GM12801 (cell line): ENCODE results near the gene PDYN.

ENCODE experiments used
- TF ChIP-seq, protein P1 (sequence below): IDR thresholded peaks from one replicate; pipeline ENCODE4 v1.5.1; 2011; ENCODE audit warnings: control low read depth; ENCODE audit not compliant: insufficient read length; ENCODE audit errors: extremely low read depth

PDYN gene

DNA sequence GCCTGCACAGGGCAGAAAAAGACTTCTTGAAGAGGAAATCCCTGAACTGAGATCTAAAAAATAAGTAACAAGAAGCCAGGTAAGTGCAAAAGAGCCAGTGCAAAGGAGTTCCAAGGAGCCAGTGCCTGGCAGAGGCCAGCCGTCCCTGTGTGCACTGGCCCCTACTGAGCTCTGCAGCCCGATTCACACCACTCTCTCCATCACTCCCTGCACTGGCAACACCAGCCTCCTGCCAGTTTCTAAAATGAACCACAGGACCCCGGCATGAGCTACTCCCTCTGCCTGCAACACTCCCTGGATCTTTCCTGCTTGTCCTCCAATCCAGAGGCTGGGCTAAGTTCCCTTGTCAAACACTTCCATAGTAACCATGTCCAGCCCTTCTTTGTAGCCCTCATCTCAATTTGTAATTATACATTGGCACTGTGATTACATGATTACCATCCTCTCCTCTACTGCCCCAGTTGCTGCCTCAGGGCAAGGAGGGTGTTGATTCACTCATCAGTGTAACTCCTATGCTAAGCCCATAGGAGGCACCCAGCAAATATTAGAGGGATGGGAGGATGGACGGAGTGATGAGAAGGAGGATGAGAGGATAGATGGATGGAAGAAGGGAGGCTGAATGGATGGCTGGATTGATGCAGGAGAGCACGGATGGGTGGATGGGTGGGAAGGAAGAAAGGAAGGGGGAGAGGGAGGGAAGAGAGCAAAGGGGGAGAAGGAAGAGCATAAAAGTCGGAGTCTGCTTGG lies 49.3 kb downstream of the PDYN start:
- TF ChIP-seq, protein P1, sequence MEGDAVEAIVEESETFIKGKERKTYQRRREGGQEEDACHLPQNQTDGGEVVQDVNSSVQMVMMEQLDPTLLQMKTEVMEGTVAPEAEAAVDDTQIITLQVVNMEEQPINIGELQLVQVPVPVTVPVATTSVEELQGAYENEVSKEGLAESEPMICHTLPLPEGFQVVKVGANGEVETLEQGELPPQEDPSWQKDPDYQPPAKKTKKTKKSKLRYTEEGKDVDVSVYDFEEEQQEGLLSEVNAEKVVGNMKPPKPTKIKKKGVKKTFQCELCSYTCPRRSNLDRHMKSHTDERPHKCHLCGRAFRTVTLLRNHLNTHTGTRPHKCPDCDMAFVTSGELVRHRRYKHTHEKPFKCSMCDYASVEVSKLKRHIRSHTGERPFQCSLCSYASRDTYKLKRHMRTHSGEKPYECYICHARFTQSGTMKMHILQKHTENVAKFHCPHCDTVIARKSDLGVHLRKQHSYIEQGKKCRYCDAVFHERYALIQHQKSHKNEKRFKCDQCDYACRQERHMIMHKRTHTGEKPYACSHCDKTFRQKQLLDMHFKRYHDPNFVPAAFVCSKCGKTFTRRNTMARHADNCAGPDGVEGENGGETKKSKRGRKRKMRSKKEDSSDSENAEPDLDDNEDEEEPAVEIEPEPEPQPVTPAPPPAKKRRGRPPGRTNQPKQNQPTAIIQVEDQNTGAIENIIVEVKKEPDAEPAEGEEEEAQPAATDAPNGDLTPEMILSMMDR: no peak

DNA sequence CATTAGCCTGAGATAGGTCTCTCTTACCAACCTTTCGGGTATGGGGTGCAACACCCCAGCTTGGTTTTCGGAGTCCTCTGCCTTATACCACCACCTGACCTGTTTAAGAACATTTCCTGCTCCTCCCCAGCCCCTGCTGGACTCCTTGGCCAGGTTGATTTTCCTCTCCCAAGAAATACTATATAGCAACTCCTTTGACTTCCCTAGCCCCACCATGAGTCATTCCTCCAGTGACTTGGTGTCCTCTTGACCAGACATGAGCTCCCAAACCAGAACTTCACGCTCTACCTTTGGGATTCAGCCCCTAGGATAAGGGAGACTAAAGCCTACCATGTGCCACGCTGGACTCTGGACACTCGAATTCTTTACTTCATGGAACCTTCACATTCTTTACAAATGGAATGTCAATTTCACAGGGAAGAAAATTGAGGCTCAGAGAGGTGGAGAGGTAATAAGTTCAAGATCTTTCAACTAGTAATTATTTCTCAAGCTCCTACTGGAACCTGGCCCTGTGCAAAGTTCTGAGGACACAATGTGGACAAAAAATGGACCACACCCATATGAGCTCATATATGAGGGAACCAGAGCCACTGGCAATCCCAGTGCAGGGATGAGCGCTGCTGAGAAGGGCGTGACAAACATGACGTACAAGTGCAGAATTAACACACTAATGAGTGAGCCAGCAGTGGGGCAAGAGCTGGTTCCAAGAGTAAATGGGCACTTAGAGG lies 50.4 kb downstream of the PDYN start:
- TF ChIP-seq, protein P1: no peak

DNA sequence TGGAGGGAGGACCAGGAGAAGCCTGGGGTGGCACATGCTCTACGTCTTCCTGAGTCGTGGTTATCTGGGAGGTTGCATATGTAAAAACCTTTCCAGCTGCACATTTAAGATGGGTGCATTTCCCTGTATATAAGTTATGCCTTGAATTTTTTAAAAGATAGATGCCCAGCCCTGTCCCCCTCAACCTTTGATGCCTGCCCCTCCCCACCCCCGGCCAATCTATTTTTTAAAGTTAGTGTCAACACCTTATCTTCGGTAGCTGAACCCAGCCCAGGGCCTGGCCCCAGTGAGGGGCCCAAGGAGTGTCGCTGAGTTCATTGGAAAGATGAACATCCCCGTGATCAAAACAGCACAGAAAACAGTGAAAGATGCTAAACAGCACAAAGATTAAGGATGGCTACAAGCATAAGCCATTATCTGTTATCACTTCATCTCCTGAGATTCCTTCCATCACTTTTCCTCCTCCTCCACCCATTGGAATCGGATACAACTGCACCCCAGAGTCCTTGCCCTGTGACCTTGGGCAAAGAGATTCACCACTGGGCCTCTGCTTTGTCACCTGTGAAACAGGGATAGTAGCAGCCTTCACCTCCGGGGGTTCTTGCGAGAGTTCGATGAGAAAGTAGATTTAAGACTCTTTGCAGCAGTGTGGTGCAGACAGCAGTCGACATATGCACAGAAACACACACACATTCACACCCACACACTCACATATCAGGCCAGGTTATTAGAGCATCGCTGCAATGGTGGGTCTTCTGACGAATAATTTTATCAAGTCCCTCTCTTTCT lies 51.2 kb downstream of the PDYN start:
- TF ChIP-seq, protein P1: no peak

DNA sequence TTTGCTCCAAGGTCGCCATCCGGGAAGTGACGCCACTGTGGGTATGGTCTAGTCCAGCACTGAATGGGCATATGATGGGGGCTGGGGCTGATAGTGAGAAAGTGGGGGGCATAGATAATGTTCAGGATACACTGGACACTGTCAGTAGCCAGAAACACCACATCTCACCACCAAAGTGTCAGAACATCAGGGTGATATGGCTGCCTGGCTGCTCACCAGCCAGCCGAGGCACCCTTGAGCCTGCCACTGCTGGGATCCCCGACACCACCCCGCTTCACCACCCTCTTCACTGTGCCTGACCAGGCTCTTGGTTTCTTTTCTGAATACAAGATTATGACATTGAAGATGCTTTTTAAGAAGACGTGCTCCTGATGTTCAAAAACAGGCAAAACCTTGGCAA lies 51.8 kb downstream of the PDYN start:
- TF ChIP-seq, protein P1: no peak

DNA sequence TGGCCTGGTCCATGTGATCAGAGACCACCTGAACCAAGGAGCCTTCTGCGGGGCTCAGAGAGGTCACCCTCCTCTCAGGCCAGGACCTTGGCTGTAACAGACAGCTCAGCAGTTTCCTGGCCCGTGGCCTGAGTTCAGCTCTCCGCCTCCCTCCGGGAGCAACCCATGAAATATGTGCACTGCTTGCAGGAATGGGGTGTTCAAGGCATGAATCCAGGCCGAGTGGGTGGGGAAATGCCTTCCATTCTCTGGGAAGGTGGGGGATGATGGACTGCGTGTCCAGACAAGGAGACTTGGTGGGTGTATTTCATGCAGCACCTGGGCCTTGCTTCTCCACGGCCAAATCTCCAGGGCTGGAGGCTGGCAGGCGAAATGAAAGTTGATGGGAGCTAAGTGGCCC lies 52.6 kb downstream of the PDYN start:
- TF ChIP-seq, protein P1: no peak

DNA sequence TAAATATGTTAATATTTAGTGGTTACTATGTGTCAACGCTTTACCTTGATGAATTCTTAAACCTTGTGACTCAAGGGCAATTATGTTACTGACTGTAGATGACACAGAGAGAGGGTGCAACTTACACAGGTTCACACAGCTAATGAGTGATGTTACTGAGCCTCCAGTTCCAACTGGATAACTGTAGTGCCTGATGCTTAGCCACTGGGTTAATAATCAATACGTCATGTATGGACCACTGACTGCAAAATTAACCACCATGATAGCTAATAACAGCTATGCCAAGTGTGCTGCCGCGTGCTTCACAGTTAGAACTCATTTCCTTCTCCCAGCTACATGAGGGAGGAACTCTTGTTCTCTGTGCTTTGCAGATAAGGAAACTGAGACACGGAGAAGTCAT lies 53.3 kb downstream of the PDYN start:
- TF ChIP-seq, protein P1: no peak

DNA sequence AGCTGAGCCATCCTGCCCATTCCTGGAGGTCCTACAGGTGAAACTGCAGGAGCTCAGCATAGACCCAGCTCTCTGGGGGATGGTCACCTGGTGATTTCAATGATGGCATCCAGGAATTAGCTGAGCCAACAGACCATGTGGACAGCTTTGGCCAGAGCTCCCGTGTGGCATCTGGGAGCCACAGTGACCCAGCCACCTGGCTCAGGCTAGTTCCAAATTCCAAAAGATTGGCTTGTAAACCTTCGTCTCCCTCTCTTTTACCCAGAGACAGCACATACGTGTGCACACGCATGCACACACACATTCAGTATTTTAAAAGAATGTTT lies 54.6 kb downstream of the PDYN start:
- TF ChIP-seq, protein P1: no peak
